ENCODE results near the gene CDKL2.
"Not testable (repeated sequence)": the region's sequence is repeated elsewhere in the genome, so short reads cannot be mapped to it uniquely, and the experiment has no call there.

The CDKL2 gene

DNA sequence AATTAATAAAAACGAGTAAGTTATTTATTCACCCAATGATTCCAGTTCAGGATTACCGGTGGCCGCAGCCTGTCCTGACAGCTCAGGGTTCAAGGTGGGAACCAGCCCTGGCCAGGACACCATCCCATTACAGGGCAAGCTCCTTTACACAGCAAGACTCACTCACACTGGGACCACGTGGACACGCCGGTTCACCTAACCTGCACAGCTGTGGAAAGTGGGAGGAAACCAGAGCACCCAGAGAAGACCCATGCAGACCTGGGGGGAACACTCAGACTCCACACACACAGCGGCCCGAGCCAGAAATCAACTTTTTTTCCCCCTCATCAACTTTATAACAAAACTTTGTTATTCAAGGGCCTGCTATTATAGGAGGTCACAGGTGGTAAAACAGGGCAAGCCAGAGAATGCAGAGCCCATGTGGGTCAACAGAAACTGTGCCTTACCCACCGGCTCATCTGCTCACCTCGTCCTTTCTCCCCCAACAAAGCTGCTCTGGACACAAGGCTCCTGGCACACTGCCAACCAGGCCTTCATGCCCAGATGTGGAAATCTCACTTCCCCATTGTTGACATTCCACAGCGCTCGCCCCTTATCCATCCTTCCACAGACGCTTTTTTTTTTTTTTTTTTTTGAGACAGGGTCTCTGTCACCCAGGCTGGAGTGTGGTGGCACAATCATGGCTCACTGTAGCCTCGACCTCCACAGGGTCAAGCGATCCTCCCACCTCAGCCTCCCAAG lies 82.5 kb downstream of the CDKL2 start:
- no peak for DNase-seq

- no peak for DNase-seq
These were observed 84.8 kb downstream of the CDKL2 start for GRCh38 chr4:75545526-75545925.

- DNase-seq = no peak
These were observed 85.5 kb downstream of the CDKL2 start for GRCh38 chr4:75544870-75545269.

DNA sequence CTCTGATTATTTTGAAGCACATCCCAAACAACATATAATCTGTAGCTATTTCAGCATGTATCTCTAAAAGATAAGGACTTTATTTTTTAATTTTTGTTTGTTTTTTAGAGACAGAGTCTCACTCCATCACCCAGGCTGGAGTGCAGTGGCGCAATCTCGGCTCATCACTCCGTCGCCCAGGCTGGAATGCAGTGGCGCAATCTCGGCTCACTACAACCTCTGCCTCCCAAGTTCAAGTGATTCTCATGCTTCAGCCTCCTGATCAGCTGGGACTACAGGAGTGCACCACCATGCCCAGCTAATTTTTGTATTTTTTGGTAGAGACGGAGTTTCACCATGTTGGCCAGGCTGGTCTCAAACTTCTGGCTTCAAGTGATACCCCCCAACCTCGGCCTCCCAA lies 86.1 kb downstream of the CDKL2 start:
- DNase-seq = not testable (repeated sequence)

DNA sequence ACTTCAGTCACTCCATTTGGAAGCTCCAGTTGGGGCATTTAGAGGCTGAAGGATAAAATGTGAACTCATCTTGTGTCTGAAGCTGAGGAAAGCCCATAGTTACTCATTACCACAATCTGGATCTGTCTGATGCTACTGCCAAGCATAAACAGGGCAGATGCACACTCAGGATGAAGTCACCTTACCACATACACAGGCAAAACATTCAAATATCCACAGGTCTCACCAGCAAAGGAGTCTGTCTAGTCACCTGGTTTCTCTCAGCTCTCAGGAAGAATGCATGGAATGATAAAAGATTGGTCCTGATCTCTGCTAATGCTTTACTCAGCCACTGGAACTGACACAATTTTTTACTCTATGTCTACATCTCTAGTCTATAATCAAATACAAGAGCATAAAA lies 87.5 kb downstream of the CDKL2 start:
- no peak for DNase-seq

DNA sequence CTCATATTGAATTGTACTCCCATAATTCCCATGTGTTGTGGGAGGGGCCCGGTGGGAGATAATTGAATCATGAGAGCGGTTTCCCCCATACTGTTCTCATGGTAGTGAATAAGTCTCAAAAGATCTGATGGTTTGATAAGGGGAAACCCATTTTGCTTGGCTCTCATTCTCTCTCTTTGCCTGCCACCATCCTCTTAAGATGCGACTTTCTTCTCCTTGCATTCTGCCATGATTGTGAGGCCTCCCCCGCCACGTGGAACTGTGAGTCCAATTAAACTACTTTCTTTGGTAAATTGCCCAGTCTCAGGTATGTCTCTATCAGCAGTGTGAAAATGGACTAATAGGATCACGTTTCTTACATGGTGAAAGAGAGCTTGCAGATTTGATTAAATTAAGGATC lies 93.0 kb downstream of the CDKL2 start:
- DNase-seq = not testable (repeated sequence)

GRCh38 chr4:75533926-75534325 lies 96.4 kb downstream of the CDKL2 start:
- not testable (repeated sequence) for DNase-seq

- DNase-seq = not testable (repeated sequence)
These were observed 96.9 kb downstream of the CDKL2 start for GRCh38 chr4:75533339-75533887.

GRCh38 chr4:75531536-75532143 lies 98.7 kb downstream of the CDKL2 start:
- not testable (repeated sequence) for DNase-seq

- DNase-seq = no peak
These were observed 99.6 kb downstream of the CDKL2 start for GRCh38 chr4:75530556-75531322.

Measured in 8988T (cell line).